Kidney epithelial cell (primary cell): ENCODE results near the gene HYAL2. TPM values are rescaled to one million over a fixed set of nuclear protein-coding genes. Genes with fewer than 3 reads are reported as not detected.
"Not testable (repeated sequence)": the region's sequence is repeated elsewhere in the genome, so short reads cannot be mapped to it uniquely, and the experiment has no call there.

Experiments used
- DNase-seq: peaks from one replicate; pipeline ENCODE4 v3.0.0-alpha.2; 2010; ENCODE audit warnings: low read depth
- H3K27me3 ChIP-seq: 2 replicates; pipeline ENCODE4 v1.6.0; 2011; ENCODE audit warnings: low read length; ENCODE audit not compliant: control insufficient read depth, insufficient read depth
- H3K36me3 ChIP-seq: 2 replicates; pipeline ENCODE4 v1.5.1; 2011; ENCODE audit warnings: low read length; ENCODE audit not compliant: control insufficient read depth, insufficient read depth
- H3K4me3 ChIP-seq: 2 replicates; pipeline ENCODE4 v1.5.1; 2011; ENCODE audit warnings: low read depth, mild to moderate bottlenecking, control low read depth, low read length
- CTCF ChIP-seq: IDR thresholded peaks from 2 replicates; pipeline ENCODE4 v1.5.1; 2011; ENCODE audit warnings: mild to moderate bottlenecking, moderate library complexity, low read length, control low read depth, inconsistent platforms; ENCODE audit not compliant: insufficient read depth, poor library complexity, severe bottlenecking
- total RNA-seq: library from RNA; depleted of rRNA; stranded (reverse); fragments of >200 nt; gene quantifications from 2 replicates; pipeline ENCODE4 v1.2.3, GENCODE V29; 2015

Gene HYAL2
- total RNA-seq, 1 donor from 2014 or later = 89.3 TPM

- Histone ChIP-seq H3K4me3 (no peak overlapping the region), H3K27me3 (peaks cover 35% of the 10 kb centered on the region), H3K36me3 (no peaks in the 10 kb centered on the region)
- no peak for DNase-seq
- no peak for TF ChIP-seq CTCF
Measured at GRCh38 chr3:50275141-50275995, 47.2 kb downstream of the HYAL2 start.

DNA sequence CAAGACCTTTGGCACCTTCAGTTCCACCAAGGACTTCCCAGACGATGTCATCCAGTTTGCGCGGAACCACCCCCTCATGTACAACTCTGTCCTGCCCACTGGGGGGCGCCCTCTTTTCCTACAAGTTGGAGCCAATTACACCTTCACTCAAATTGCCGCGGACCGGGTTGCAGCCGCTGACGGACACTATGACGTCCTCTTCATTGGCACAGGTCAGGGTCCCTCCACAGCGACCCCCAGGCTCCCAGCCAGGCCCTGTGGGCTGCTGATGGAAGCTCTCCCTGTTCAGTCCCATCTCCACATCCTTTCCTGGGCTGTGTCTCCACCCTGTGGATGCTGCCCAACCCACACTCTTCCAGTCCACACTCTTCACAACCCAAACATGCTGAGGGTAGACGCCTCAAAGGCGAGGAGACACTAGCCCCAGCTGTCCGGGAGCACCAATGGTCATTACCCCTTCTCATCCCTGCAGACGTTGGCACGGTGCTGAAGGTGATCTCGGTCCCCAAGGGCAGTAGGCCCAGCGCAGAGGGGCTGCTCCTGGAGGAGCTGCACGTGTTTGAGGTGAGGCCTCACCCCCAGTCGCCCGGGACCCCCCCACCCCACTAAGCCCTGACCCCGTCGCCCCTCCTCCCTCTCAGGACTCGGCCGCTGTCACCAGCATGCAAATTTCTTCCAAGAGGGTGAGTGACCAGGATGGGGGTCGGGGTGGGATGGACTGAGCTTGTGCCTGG lies 48.0 kb downstream of the HYAL2 start:
- no peak for DNase-seq
- TF ChIP-seq CTCF = peak; percentile 72
- H3K36me3 ChIP-seq = no peaks in the 10 kb centered on the region
- H3K4me3 ChIP-seq = no peak overlapping the region
- H3K27me3 ChIP-seq = peaks cover 35% of the 10 kb centered on the region

- H3K27me3 ChIP-seq = peaks cover 35% of the 10 kb centered on the region
- no peak overlapping the region for H3K4me3 ChIP-seq
- no peak for DNase-seq
- no peaks in the 10 kb centered on the region for H3K36me3 ChIP-seq
- no peak for TF ChIP-seq CTCF
Measured at GRCh38 chr3:50273689-50274065, 48.9 kb downstream of the HYAL2 start.

DNA sequence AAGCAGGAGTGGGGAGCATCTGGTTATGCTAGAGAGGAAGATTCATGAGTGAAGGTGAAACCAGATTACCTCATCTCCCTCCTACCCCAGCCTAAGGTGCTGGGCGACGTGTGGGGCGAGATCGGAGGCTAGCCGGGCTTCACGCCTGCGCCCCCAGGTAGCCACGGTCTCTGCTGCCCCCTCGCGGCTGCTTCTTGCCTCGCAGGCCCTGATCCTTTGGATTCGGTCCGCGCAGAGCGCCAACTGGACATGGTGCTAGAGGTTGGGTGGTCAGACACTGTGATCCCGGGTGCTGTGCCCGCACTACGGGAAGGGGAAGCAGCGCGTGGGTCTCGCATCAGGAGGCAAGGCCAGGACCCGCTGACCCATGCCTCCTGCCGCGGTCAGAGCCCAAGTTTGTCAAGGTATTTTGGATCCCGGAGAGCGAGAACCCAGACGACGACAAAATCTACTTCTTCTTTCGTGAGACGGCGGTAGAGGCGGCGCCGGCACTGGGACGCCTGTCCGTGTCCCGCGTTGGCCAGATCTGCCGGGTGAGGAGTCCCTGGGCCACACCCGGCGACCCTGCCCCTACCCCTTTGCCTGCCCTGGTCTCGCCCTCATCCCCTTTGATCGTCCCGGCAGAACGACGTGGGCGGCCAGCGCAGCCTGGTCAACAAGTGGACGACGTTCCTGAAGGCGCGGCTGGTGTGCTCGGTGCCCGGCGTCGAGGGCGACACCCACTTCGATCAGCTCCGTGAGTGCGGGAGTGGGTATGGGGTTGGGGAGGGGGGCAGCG lies 49.4 kb downstream of the HYAL2 start:
- Histone ChIP-seq H3K36me3 (no peaks in the 10 kb centered on the region), H3K27me3 (peaks cover 35% of the 10 kb centered on the region), H3K4me3 (peak overlapping the region; percentile 13)
- DNase-seq = peak; percentile 28
- peak; percentile 95 for TF ChIP-seq CTCF

DNA sequence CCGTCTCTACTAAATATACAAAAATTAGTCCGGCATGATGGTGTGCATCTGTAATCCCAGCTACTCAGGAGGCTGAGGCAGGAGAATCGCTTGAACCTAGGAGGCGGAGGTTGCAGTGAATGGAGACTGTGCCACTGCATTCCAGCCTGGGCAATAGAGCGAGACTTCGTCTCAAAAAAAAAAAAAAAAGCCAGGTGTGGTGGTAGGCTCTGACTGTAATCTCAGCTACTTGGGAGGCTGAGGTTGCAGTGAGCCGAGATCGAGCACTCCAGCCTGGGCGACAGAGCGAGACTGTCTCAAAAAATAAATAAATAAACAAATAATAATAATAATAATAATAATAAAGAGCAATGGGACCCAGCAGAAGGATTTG lies 50.0 kb downstream of the HYAL2 start:
- H3K4me3 ChIP-seq, DNase-seq, H3K36me3 ChIP-seq: not testable (repeated sequence)
- H3K27me3 ChIP-seq = peaks cover 35% of the 10 kb centered on the region

DNA sequence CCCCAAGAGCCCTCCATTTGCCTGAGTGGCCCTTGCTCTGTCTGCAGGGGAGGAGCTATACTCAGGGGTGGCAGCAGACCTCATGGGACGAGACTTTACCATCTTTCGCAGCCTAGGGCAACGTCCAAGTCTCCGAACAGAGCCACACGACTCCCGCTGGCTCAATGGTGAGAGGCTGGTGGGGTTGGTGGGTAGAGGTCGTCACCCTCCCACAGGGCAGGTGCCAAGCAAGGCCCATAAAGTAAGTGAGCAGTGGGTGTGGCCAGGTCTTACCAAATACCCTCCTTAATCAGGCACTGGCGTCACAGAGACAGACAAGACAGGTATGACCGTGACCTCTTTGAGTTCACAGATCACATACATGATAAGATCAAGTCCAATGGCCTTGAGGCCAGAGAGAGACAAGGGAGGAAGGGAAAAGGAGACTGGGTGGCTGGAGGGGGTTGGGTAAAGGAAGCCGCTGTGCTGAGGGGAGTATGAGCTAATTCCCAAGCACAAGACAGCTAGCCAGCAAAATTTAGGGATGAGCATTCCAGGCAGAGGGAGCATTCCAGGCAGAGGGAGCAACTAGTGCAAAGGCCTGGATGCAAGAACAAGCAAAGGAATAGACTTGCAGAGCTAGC lies 51.1 kb downstream of the HYAL2 start:
- H3K4me3 ChIP-seq = no peak overlapping the region
- H3K36me3 ChIP-seq = no peaks in the 10 kb centered on the region
- no peak for TF ChIP-seq CTCF
- peaks cover 30% of the 10 kb centered on the region for H3K27me3 ChIP-seq
- DNase-seq = no peak
